HG02798 (cell line): ENCODE data around the gene FXR2.

Source experiments
- ATAC-seq: cut with Tn5 transposase; IDR thresholded peaks from one replicate; pipeline ENCODE4 v1.9.1; 2021; ENCODE audit warnings: mild to moderate bottlenecking; ENCODE audit not compliant: unreplicated experiment, poor library complexity

The FXR2 gene

DNA sequence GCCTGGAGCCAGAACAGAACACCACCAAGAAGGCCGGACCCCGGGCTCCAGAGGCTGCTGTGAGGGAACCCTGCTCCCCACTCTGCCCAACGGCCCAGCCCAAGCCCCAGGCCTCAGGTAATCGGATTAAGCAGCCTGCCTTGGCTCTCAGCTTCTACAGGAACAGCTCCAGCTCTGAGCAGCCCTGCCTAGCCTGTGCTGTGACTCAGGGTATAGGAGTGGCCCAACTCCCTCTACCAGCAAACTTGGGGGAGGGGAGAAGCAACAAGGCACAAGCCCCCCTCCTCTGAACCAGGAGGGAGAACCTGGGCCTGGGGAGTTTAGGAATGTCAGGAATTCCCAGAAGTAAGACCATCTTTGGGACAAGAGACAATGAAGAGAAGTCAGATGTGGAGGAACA lies 24.0 kb downstream of the FXR2 start:
- no peak for ATAC-seq

DNA sequence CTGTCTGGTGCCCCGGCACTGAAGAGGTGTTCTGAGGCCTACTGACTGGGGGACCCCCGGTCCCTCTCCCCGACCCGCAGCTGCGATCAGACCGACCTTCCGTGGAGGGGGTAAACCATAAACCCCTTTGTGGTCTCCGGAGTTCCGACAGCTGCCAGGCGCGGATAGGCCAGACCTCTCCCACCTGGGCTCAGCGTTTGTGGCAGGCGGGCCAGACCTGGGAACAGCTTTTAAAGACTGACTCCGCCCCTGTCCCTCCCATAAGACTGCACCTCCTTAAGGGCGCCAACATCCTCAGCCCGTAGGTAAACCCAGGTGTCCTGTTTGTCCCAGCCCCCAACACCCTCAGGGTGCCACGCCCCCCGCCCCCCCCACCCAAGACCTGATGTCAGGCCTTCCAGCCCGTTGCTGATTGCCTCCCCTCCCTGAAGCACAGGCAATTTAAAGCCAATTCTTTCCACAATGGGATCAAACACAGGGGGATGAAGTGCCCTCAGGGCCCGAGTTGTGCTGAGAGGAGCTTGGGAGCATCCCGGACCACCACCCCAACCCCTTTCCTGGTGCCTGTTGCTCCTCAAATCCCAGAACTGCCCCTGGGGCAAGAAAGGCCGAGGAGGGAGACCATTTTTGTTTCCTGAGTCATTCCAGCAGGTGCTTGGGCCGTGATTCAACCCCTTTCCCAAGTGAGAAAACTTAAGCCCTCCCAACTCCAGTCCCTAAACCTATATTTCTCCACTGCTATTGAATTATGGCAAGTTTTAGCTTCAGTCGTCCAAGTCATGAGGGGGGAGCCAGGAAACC lies 24.6 kb downstream of the FXR2 start, which contains the start of gene SOX15:
Gene SOX15, minus strand, starts transcription at position 204 of the 801 bp plus-strand sequence. CDS start 418 bp downstream, outside the sequence.
- ATAC-seq = no peak

DNA sequence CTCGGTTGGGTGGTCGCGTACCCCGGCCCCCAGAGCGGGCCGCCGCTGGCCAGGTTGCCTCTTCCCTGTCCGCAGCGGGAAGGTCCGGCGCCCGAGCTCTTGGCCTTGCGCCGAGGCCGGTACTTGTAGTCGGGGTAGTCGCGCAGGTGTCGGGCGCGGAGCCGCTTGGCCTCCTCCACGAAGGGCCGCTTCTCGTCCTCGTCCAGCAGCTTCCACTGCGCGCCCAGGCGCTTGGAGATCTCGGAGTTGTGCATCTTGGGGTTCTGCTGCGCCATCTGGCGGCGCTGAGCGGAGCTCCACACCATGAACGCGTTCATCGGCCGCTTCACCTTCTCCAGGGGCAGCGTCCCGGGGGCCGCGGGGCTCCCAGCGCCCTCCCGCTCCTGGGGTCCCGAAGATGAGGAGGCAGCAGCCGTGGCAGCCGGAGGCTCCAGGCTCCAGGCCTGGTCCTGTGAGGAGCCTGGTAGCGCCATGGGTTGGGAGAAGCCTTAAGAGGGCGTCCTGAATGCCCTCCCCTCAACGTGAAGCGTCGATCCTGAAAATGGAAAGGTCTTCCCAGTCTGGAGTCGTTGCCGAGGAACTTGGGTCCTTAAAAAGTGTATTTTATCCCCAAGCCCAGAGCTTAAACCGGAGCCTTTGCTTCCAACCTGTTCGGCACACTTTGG lies 25.4 kb downstream of the FXR2 start:
- peak; percentile 50 for ATAC-seq

DNA sequence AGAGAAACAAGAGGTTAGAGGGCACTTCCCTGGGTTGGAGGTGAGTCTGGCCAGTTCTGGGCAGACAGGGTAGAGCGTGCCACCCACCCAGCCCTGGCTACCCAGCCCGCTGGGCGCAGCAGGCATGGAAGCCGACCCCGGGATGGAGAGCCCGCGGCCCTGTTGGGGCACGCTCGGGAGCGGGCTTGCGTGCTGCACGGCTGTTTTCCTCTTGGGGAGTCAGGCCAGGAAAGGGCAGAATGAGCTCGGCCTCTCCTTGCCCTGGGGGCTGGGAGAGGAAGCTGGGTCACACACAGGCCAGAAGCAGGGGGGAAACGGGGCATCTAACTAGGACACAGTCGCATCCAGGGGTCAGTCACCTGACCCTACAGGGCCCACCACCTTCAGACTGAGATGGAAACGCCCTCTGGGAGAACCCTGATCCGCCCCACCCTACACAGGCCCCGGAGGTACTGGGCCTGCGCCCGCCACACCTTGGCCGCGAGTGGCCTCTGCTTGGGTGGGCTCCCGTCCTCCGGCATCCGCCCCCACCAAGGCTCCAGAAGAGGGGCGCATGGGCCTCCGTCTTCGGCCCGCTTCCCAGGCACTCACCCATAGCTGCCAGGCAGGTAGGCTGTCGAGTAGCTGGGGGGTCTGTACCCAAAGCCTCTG lies 26.0 kb downstream of the FXR2 start:
- ATAC-seq = no peak

DNA sequence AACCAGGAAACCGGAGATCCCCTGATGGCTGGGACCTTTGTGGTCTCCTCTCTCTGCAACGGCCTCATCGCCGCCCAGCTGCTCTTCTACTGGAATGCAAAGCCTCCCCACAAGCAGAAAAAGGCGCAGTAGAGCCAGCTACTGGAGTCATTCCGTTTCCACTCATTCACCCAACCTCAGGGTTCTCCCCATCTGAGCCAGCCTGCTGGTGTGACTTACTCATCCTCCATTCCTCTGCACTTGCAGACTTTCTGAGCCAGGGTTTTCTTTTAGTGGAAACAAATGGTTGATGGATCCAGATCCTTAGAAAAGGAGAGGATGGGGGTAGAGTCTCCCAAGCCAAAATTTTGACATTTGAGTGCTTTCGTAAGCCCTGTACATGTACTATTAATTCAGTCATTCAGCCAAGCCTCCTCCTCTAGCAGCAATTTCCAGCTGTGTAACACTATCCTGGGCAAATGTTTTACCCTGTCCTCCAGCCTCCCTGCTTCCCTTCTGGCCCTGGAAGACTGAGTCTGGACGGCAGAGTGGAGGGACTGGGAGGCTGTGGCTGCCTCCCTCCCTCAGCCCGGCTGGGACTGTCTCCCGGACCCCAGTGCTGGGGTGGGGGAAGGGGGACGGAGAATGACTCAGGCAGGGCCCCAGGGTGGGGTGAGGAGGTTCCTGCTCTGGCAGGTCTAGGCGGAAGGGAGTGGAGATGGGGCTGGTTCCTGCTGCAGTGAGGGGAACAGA lies 27.1 kb downstream of the FXR2 start:
- ATAC-seq = no peak

DNA sequence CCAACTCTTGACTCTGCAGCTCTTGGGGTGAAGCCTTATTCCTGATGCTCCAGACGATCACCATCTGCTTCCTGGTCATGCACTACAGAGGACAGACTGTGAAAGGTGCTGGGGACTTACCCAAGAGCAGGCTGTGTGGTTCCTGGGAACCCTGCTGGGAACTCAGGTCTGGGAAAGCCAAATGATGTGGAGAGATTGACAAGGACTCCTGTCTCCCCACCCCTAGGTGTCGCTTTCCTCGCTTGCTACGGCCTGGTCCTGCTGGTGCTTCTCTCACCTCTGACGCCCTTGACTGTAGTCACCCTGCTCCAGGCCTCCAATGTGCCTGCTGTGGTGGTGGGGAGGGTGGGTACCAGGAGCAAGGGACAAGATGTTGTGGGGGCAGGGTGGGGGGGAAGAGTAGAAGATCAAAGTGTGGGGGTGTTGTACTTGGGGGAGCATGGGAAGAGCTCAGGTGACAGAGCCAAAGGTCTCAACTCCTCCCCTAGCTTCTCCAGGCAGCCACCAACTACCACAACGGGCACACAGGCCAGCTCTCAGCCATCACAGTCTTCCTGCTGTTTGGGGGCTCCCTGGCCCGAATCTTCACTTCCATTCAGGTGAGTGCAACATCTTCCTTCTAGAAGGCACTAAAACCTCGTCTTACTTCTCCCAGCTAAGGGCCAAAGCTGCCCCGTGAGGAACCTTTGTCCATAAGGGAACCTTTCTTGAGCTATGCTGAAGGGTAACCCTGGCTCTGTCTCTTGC lies 27.9 kb downstream of the FXR2 start:
- ATAC-seq = no peak

DNA sequence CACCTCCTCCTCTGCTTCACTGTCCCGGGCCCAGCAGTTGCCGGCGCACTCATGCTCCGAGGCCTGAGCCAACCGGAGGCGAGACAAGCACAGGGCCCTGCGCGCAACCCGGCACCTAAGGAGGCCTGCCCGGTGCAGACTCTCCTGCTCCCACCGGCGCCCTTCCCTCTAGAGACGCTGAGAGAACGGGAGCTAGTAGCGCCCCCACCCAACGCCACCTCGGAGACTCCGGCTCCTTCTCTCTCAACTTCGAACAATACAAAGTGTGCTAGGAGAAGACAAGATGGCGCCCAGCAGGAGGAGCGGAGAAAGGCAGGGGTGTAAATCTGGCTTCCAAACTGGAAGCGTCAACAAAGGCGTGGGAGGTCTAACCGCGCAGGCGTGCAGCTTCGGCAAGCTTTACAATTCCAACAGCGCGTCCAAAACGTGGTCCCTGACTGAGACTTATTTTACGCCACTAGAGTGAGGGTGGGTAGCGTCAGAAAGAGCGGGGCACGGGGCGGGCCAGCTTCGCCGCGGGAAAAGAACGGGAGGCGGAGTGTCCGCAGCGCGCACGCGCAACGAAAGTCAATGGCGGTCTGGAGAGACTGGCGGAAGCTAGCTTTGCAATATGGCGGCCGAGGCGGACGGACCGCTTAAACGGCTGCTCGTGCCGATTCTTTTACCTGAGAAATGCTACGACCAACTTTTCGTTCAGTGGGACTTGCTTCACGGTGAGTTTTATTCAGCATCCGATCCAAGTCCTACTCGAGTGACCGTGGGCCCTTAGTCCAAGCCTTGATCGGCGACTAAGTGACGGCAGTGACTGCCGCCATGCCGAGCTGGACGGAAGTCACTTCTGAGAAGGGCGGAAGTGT lies 31.2 kb downstream of the FXR2 start, which contains the start of gene MPDU1:
Gene MPDU1, plus strand, starts transcription at position 600 of the 857 bp plus-strand sequence. Its CDS starts 11 bp downstream, at position 611.
- peak; percentile 79 for ATAC-seq

DNA sequence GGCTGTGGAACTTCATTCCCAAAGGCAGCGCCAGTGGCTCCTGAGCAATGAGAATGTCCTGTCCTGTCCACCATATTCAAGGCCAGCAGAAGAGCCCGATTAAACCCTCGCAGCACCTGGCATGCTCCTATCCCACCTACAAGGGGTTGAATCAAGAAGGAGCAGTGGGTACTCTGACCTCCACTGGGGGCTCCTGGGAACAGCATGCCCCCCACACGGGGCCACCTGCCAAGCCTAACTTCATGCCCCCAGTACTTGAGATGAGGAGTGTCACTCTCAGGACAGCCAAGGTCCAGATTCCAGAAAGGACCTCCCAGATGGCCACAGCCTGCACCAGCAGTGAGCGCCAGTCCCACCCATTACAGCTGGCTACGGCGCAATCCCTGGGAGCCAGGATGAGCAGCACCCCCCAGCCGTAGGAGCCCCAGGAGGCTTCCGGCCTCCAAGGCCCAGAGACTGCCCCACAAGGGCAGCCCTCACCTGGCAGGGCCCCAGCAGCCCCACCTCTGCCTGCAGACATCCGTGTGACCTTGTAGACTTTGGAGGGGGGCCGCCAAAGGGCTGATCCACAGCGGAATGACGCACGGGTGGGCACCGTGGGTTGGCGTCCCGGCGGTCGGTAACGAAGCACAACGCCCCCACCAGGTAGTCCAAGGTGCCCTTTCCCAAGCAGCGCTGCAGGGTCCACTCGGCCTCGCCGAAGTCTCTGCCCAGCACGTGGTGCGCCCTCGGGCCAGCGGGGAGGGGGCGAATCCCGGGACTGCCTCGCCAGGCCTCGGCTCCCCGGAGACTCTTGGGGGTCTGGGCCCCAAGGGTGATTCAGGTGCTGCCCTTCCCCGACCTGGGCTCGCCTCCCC lies 32.1 kb downstream of the FXR2 start:
- ATAC-seq = no peak

DNA sequence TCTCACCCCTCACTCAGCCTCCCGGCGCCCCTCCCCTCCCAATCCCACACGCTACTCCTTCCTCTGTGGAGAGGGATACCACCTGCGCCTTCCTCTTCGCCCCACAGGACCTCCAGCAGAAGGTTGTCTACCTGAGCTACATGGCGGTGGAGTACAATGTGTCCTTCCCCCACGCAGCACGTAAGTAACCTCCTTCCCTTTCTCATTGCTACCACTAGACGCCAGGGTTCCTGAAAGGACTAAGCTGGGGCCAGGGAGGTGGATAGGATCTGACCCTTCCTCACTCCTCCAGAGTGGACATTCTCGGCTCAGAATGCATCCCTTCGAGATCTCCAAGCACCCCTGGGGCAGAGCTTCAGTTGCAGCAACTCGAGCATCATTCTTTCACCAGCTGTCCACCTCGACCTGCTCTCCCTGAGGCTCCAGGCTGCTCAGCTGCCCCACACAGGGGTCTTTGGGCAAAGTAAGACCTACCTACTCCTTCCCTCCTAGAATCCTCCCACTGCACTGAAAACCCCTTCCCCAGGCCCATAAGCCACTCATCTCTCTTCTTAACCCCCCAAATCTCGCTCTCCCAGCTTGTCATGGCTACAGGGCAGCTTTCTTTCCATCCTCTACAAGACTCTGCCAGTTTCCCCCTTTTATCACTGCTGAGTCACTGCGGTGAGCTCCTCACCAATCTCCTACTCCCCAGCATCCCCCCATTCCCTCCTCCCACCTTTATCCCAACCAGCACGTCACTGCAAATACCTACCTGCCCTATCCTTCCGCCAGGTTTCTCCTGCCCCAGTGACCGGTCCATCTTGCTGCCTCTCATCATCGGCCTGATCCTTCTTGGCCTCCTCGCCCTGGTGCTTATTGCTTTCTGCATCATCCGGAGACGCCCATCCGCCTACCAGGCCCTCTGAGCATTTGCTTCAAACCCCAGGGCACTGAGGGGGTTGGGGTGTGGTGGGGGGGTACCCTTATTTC lies 33.8 kb downstream of the FXR2 start:
- ATAC-seq = no peak

DNA sequence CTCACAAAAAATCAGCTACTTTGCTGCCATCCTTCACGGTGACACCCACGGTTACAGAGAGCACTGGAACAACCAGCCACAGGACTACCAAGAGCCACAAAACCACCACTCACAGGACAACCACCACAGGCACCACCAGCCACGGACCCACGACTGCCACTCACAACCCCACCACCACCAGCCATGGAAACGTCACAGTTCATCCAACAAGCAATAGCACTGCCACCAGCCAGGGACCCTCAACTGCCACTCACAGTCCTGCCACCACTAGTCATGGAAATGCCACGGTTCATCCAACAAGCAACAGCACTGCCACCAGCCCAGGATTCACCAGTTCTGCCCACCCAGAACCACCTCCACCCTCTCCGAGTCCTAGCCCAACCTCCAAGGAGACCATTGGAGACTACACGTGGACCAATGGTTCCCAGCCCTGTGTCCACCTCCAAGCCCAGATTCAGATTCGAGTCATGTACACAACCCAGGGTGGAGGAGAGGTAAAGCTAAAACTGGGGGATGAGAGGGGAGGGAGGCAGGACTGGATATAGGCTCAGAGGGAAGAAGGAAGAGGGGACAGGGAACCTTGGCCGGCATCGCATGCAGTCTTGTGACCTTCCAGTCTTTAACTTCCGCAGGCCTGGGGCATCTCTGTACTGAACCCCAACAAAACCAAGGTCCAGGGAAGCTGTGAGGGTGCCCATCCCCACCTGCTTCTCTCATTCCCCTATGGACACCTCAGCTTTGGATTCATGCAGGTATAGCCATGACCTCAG lies 34.7 kb downstream of the FXR2 start:
- no peak for ATAC-seq

DNA sequence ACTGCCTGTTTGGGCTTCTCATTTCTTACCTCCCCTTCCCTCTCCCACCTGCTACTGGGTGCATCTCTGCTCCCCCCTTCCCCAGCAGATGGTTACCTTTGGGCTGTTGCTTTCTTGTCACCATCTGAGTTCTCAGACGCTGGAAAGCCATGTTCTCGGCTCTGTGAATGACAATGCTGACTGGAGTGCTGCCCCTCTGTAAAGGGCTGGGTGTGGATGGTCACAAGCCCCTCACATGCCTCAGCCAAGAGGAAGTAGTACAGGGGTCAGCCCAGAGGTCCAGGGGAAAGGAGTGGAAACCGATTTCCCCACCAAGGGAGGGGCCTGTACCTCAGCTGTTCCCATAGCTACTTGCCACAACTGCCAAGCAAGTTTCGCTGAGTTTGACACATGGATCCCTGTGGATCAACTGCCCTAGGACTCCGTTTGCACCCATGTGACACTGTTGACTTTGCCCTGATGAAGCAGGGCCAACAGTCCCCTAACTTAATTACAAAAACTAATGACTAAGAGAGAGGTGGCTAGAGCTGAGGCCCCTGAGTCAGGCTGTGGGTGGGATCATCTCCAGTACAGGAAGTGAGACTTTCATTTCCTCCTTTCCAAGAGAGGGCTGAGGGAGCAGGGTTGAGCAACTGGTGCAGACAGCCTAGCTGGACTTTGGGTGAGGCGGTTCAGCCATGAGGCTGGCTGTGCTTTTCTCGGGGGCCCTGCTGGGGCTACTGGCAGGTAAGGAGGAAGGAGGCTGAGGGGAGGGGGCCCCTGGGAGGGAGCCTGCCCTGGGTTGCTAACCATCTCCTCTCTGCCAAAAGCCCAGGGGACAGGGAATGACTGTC lies 35.5 kb downstream of the FXR2 start, which contains the start of gene CD68:
Gene CD68, plus strand, starts transcription at position 638 of the 833 bp plus-strand sequence. Its CDS starts 40 bp downstream, at position 678.
- ATAC-seq = peak; percentile 32

DNA sequence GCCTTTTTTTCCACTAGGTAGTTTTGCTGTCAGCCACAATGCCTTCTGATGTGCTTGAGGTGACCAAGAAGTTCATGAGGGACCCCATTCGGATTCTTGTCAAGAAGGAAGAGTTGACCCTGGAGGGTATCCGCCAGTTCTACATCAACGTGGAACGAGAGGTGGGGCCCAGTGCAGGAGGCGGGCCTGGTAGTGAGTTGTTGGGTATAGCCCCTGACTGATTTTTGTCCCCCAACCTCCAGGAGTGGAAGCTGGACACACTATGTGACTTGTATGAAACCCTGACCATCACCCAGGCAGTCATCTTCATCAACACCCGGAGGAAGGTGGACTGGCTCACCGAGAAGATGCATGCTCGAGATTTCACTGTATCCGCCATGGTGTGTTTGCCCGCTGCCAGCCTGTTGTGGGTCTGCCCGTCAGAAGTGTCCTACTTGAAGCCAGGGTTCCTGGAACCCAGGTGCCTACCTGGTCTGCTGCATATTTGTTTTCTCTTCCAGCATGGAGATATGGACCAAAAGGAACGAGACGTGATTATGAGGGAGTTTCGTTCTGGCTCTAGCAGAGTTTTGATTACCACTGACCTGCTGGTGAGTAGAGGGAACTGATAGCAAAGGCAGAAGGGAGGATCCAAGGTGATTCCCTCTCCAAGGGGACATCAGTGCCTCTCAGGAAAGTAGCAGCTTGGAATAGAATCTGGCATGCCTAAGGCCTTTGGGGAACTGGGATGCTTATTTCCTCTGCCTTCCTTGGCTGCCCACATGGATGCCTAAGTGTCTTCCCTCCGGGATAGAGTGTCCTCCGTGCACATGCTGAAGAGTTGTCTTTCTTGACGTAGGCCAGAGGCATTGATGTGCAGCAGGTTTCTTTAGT lies 37.1 kb downstream of the FXR2 start:
- no peak for ATAC-seq

DNA sequence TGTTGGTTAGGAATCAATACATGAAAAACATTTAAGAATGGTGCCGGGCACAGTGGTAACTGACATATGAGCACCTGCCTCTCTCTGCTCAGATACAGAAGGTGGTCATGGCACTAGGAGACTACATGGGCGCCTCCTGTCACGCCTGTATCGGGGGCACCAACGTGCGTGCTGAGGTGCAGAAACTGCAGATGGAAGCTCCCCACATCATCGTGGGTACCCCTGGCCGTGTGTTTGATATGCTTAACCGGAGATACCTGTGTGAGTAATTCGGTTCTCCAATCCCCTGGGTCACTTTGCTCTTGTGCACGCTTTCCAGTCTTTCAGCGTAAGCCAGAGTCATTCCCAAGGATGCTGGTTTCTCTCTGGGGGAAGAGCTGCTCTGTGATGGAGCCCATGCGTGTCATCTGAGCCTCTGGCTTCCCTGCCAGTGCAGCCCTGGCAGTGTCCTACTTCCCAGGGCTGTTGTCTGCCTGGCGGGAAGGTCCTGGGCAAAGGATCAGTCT lies 38.2 kb downstream of the FXR2 start:
- ATAC-seq = no peak

DNA sequence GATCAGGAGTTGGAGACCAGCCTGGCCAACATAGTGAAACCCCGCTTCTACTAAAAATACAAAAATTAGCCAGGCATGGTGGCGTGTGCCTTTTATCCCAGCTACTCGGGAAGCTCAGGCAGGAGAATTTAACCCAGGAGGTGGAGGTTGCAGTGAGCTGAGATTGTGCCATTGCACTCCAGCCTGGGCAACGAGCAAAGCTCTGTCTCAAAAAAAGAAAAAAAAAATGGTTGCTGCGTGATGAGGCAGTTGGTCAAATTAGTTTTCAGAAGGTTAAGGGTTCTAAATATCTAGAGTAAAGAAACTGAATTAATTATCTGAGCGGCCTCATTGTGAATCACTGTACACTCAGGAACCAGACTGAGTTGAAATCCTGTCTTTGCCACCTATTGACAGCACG lies 38.7 kb downstream of the FXR2 start:
- no peak for ATAC-seq
